HG03432 (cell line): Measurements from ENCODE around the gene CSNK2A2.

Source experiments
- ATAC-seq: cut with Tn5 transposase; IDR thresholded peaks from one replicate; pipeline ENCODE4 v1.9.1; 2021; ENCODE audit warnings: mild to moderate bottlenecking, moderate library complexity; ENCODE audit not compliant: unreplicated experiment

Gene CSNK2A2

DNA sequence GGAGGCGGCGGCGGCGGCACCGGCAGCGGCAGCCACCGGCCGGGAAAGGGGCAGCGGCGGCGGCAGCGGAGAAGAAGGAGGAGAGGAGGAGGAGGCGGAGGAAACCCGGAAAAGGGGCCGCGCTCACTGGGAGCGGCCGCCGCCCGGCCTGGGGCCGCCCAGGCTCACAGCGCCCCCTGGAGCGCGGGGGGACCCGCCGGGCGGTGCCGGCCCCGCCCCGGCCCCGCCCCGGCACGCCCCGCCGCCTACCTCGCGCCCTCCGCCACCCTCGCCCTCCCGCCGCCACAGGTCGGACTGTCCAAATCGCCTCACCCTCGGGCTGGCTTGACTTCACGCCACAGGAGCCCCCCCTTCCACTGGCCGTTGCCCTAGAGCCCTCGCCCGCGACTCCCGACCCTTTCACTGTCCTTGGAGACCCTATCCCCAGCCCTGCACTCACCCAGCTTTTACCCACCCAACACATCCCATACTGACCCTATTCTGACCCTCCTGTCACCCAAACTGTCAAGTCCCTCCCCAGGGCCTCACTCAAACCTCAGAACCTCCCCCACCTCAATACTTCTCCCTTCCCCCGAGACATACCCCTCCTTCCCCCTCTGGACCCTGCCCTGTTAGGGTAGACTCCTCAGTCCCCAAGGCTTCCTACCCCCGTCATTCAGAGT lies at the start of gene CSNK2A2:
Gene CSNK2A2, minus strand, starts transcription at position 85 of the 662 bp plus-strand sequence. CDS start 370 bp downstream, outside the sequence.
- peak; percentile 96 for ATAC-seq

DNA sequence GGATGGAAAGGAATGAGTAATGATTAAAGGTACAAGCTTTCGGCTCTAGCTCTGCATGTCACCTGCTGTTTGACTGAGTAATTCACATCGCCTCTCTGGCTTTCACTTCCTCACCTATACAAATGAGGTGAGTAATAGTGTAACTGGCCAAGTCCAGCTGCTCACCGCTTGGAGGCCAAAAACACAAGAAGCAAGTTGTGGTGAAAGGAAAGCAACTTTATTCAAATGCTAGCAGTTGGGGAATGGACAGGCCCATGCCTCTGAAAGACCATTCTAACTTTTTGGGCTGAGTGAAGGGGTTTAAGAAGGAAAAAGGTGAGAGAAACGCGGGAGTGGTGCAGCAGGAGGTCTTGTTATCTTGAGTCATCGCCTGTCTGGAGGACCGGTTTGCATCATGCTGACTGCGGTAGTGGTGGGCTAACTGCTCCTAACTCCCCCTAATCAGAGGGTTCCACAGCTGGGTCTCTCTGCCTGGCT lies 45.7 kb upstream of the CSNK2A2 start:
- peak; percentile 97 for ATAC-seq

DNA sequence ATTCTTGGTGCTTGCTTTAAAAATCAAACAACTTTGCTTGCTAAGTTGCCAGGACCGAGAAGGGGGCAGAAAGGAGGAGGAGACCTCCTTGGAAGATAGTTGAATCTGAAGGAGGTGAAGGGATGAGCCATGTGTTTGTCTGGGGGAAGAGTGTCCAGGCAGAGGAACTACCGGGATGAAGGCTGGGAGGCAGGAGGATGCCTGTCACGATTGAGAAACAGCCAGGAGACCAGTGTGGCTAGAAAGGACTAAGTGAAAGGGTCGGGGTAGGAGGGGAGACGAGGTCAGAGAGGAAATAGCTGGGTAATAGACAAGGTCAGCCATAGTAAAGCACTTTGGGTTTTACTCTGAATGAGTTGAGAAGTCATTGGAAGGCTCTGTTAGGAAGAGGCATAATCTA lies 38.9 kb upstream of the CSNK2A2 start:
- no peak for ATAC-seq

DNA sequence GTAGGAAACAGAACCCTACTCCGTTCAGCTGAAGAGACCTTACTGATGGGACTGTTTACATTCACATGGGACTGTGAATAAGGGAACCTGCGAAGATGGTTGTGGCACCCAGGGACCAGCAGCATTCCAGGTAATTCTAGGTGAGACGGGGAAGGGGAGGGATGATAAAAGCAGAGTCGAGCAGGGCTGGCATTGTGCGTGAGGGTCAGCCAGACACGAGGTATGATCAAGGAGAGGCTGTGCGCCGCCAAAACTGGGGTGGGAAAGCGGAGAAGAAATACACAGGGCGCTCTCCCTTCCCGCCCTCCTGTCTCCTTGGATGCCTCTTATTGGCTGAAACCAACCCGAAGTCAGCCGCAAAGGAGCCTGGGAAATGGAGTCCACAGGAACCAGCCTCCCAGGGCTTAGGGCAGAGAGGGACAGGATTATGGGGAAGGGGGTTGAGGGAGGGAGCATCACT lies 38.4 kb upstream of the CSNK2A2 start:
- peak; percentile 98 for ATAC-seq

DNA sequence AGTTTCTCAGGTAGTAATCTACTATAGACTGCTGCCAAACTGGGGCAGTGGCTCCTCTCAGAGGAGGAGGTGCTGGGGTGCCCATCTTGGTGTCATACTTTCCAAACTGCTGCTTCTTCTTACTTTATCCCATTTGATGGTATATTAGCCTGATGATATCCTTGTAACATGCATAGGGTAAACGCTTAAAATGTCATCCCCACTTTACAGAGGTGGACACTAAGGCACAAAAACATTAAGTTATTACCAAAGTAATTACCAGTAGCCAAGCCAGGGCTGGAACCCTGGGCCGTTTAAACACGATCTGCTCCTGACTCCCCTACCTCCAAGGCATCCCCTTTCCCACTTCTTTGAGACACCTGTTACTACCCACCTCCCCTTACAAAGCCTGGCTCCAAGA lies 37.8 kb upstream of the CSNK2A2 start:
- no peak for ATAC-seq

DNA sequence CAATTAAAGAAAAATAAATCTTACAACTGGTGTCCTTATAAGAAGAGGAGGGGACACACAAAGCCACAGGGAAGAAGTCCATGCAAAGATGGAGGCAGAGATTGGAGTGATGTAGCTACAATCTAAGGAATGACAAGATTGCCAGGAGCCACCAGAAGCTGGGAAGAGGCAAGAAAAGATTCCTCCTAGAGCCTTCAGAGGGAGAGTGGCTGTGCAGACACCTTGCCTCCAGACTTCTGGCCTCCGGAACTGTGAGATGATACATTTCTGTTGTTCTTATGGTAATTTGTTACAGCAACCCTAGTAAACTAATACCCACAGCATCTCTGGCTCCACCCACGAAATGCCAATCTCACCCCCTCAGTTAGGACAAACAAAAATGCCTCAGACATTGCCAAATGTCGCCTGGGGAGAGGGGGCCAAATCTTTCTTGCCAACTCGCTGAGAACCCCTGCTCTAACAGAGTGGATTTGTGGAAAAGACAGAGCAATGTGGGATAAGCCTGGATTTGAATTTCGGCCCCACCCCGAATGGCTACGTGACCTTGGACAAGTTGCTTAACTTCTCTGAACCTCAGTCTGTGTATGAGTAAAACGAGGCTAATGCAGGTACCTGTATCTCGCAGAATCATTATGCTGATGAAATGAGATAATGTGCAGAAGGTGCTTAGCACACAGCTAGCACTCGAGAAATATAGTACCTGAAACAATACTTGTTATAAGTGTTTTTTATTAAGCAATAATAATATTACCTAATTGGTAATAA lies 37.1 kb upstream of the CSNK2A2 start:
- no peak for ATAC-seq

DNA sequence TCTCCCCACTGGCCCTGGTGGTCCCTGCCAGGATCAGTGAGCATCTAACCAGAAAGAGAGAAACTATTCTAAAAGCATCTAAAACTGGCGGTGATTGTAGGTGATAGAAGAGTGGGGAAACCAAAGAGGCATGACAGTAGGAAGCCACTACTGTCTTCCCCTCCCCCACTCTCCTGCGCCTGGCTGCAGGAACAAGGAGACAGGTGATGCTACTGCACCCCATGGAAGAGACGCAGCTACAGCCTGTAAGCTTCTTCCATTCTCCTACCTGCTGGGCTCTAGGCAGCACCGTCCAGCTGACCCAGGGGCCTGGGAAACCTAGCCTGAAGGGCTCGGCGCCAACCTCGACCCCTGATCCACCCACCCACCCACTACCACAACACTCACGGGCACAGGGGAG lies 32.4 kb upstream of the CSNK2A2 start:
- ATAC-seq = no peak

DNA sequence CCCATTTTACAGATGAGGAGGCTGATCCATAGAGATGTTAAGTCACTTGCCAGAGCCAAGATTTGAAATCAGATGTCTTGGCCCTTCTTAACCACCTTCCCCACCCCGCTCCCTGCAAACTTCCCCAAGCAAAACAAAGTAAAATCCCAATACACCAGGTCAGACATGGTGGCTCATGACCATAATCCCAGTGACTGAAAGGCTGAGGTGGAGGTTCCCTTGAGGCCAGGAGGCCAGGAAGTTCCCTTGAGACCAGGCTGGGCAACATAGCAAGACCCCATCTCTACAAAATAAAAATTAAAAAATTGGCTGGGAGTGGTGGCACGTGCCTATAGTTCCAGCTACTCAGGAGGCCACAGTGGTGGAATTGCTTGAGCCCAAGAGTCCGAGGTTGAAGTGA lies 28.9 kb upstream of the CSNK2A2 start:
- ATAC-seq = no peak

DNA sequence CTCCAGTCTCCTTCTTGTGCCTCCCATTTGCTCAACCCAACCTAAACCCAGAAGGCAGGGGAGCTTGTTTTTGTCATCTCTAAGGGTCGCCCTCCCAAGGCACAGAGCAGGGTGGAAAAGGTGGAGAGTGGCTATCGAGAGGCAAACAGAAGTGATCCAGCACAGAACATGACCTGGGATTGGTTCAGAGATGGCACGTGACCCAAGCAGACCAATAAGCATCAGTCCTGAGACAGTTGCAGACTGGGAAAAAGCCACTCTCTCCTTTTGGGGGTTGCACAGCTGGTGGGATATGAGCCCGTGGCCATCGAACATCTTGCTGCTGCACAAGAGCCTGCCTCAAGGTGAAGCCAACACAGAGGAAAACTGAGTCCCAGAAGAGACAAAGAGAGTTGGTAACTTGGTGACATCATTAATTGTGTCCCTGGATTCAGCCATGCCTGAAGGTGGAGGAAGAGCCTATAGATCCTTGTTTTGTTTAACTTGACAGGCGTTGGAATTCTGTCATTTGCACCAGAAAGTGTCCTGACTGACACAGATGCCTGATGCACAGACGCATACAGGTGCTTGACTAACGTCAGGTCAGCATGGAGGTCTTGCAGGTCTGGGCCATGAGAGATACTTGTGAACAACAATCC lies 28.2 kb upstream of the CSNK2A2 start:
- no peak for ATAC-seq

DNA sequence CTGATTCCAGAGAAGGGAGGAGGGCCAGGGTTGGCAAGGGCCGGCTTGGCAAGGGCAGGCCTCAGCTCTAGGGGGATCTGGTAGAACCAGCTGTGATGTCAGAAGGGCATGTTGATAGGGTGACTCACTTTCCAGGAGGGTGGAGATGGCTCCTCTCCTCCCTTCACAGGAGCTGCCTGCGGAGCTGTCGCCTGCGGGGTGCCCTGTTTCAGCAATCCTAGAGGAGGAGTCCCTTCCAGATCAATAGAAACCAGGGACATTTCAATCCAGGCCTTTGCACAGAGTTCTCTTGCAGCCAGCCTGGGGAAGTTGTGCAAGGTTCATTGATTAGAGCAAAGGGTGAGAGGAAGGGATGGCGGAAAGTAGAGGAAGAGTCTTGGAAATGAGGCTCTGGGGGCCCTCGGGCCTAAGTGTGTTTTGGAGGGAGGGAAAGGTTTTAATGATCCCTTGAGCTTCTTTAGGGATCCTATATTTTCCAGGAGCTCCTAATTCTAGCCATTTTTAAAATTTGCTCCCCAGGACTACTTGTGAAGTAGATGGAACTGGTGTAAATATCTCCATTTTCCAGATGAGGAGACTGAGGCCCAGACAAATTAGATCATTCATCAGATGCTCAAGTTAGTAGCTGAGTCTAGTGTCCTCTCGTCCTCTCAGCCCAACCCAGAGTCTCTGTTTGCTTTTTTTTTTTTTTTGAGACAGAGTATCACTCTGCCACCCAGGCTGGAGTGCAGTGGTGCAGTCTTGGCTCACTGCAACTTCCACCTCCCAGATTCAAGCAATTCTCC lies 24.8 kb upstream of the CSNK2A2 start:
- no peak for ATAC-seq

DNA sequence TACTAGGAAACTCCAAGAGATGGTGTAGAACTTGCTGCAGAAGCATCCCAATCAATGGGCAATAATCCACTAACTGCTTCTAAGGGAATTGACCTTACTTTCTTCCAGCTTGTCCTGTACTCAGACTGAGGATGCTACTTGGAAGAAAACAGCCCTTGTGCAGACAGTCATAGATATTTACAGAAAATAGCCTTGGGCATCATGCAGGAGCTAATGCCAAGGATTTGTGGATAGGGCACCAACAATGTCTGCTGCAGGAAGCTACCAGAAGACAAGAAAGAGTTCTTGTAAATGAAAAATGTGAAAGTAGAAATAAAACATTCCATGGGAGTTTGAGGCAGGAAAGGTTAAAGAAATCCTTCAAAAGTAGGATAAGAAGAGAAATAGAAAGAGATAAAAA lies 21.5 kb upstream of the CSNK2A2 start:
- ATAC-seq = no peak

DNA sequence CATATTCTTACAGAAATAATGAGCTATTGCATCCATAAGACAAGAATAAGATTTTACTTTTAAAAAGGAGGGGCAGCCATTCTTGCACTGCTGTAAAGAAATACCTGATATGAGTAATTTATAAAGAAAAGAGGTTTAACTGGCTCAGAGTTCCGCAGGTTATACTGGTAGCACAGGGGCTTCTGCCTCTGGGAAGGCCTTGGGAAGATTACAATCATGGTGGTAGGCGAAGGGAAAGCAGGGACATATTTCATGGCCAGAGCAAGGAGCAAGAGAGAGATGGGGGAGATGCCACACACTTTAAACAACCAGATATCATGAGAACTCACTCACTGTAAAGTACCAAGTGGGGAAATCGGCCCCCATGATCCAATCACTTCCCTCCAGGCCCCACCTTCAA lies 20.9 kb upstream of the CSNK2A2 start:
- ATAC-seq = no peak

DNA sequence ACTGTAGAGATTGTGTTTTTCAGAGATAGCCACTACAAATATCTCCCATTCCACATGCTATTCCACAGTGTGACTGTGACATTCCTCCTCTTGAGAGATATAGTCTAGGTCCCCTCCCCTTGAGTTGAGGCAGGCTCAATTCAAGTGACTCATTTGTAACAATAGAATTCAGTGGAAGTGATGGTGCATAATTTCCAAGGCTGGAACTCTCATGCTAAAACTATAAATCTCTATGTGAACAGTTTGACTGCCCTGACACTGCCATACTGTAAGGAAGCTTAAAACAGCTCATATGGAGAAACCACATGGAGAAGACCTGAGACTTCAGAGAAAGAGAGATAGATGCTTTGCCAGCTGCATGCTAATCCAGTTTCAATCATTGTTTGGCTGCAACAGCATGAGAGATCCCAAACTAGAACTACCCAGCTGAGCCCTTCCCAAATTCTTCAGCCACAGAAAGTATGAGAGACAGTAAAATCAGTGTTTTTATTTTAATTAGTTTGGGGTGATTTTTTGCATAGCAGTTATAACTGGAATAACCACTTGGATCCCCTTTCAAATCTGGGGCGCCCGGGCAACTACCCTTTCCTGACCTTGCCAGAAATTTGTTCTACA lies 19.5 kb upstream of the CSNK2A2 start:
- no peak for ATAC-seq

DNA sequence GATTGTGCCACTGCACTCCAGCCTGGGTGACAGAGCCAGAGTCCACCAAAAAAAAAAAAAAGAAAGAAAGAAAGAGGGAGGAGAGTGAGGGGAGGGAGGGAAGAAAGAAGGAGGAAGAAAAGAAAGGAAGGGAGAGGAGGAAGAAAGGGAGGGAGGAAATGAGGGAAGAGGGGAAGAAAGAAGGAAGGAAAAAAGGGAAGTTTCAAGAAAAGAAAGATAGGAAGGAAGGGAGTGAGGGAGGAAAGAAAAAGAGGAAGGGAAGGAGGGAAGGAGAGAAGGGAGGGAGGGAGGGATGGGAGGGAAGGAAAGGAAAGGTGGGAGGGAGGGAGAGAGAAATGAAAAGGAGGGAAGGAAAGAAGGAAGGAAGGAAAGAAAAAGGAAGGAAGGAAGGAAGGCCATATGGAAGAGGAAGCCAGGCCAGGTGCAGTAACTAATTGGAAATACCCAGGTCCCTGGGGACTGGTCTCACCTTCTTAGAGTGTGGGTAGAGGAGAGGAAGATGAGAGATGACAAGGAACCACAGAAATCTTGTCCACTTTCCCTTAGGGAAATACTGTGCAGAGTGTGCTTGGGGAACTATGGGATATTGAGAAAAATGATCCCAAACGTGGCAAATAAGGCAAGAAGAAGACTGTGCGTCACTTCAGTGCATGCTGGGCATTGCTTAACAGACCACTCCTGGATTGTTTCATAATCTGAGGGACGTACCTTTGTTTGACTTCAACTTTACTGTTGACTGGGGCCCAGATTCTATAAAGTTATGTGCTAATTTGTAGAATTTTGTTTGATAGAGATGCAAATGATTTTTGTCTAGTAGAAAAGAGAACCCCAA lies 15.1 kb upstream of the CSNK2A2 start:
- no peak for ATAC-seq

DNA sequence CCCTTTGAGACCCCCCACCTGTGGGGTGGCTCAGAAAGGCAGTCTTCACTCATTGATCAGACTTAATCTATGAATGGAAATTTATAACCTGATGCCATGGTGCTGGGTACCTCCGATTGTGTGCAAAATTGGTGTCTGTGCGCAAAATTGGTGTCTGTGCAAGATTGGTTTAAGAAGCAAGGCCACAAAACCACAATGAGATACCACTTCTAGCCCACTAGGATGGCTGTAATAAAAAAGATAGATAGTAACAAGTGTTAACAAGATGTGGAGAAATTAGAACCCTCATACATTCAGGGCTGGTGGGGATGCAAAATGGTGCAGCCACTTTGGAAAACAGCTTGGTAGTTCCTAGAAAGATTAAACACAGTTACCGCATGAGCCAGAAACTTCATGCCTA lies 13.9 kb upstream of the CSNK2A2 start:
- ATAC-seq = no peak

DNA sequence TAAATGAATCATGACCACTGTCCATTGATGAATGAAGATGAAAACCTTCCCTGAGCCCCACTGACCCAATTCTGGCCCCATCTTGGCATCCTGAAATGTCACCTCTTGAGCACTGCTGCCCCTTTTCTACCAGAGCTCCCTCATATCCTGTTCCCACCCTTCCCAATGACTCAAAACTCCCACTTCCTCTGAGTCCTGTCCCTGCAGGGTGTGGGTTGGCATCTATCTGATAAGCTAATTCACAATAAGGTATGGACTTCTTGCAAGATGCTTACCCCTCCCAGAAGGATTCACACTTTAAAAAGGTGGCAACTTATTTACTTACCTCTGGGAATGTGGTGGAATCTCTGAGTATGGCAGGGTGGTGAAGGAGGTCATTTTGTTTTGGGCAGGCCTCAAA lies 13.3 kb upstream of the CSNK2A2 start:
- ATAC-seq = no peak

DNA sequence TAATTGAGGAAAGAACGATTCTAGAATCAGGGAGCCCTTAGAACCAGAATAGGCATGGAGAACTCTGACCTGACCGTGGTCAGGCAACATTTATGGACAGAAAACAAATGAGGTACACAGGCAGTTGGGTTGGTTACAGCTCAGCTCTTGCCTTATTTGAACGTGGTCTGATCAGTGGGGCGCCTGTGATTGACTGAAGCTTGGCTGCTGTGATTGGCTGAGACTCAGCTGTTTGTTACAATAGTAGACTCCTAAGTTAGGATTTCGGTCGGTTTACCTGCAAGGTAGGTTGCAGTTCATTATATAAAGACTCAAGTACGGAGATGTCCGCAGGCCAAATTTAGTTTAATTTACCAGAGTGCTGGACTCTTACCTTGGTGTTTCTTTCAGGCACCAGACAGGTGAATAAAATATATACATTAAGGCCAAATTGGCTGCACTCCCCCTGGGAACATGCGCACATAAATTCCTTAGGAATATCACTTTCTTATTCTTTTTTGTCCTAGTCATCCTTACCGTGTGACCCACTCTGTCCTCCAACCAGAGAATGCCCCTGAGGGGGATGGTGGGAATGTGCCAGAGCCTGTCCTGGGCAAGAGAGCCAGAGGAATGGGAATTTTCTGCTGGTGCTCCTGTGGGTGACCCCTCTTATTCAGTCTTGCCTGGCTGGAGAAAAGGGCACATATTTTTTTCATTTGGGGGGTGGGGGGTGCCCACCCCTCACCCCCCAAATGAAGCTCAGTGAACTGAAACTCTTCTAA lies 7.5 kb upstream of the CSNK2A2 start:
- ATAC-seq = no peak

DNA sequence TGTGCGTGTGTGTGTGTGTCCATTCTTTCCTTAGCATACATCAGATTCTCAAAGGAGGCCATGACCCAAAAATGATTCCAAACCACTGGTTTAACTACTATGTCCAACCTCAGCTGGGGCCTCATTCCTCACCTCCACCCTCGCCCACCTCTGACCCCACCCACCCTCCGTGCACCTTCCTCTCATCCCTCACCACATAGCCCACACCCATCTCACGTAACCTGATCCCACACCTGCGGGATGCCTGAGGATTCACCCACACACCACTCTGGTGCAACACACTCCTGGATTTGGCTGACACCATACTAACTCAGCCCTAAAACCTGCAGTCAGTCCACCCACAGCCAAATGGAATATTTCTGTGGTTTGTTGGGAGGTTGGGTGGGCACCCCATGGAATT lies 3.3 kb upstream of the CSNK2A2 start:
- ATAC-seq = no peak
